Natural killer cell treated with Interleukin-12 subunit alpha and Interleukin-12 subunit beta and Interleukin-15 and Interleukin-18, amount 100 ng/mL, for 72 hours (primary cell): ENCODE measurements around the gene LAPTM4A. TPM values are rescaled to one million over a fixed set of nuclear protein-coding genes. Genes with fewer than 3 reads are reported as not detected.

Source experiments
- ATAC-seq, 2 donors: fragments of 150-1000 bp; cut with Tn5 transposase in 1 of 2; sonication (Bioruptor Pico), chemical (Tn5 transposase) in 1 of 2; 2 replicates each; pipeline ENCODE4 v1.10.0; 2021
- DNase-seq: peaks from one replicate; pipeline ENCODE4 v3.0.0; 2022; ENCODE audit warnings: low spot score
- H3K27ac Mint-ChIP-seq, 2 donors: 1 replicate in 1 of 2; 2 replicates in 1 of 2; pipeline ENCODE4 v1.8.0; 2022; ENCODE audit warnings: mixed read lengths in 2 of 2, mild to moderate bottlenecking in 1 of 2, moderate library complexity in 1 of 2
- H3K27me3 Mint-ChIP-seq, 2 donors: 1 replicate in 1 of 2; 2 replicates in 1 of 2; pipeline ENCODE4 v1.8.0; 2022; ENCODE audit warnings: mixed read lengths in 2 of 2
- H3K36me3 Mint-ChIP-seq: one replicate; pipeline ENCODE4 v1.8.0; 2022; ENCODE audit warnings: mixed read lengths
- H3K4me1 Mint-ChIP-seq, 2 donors: 1 replicate in 1 of 2; 2 replicates in 1 of 2; pipeline ENCODE4 v1.8.0; 2022; ENCODE audit warnings: low read depth in 2 of 2, mixed read lengths in 2 of 2, mild to moderate bottlenecking in 1 of 2
- H3K4me3 Mint-ChIP-seq: one replicate; pipeline ENCODE4 v1.8.0; 2022; ENCODE audit warnings: mixed read lengths
- H3K9me3 Mint-ChIP-seq: 2 replicates; pipeline ENCODE4 v1.8.0; 2022; ENCODE audit warnings: mixed read lengths
- total RNA-seq, 2 donors: library from RNA; stranded (reverse); gene quantifications; one replicate each; pipeline ENCODE4 v1.2.3, GENCODE V29; 2022

The LAPTM4A gene
- total RNA-seq, 2 donors from 2014 or later = 13.2 to 37.2 TPM

DNA sequence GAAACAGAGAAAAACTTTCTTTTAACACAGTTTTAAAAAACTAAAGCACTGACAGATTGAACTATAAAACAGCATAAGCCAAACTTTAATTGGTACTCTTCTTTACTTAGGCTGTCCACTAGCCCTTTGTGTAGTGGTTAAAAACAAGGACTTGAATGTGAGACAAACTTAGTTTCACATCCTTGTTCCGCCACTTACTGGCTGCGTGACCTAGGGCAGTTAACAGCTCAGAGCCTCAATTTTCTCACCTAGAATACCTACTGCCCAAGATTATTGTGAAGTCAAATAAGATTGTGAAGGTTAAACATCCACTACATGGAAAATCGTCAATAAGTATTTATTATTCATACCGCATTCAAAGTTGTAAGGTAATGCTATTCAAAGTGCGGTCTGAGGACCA is 63.5 kb downstream of the LAPTM4A start:
- peaks cover 19 to 32% of the 10 kb centered on the region in 2 donors for H3K4me1 Mint-ChIP-seq
- H3K4me3 Mint-ChIP-seq = peak overlapping the region; percentile 95
- DNase-seq = no peak
- ATAC-seq = no peak
- no peaks in the 10 kb centered on the region for H3K9me3 Mint-ChIP-seq
- no peak overlapping the region for H3K27ac Mint-ChIP-seq
- peaks cover 11% of the 10 kb centered on the region for H3K36me3 Mint-ChIP-seq
- H3K27me3 Mint-ChIP-seq = peaks cover 7 to 10% of the 10 kb centered on the region in 2 donors

Other genes starting within 250 kb of the LAPTM4A start
- 10 to 100 TPM; 14.8 to 17.8 TPM for gene TTC32, start 149.6 kb downstream of the LAPTM4A start, total RNA-seq
- gene WDR35, start 61.5 kb downstream of the LAPTM4A start, total RNA-seq = 10 to 100 TPM in 1 of 2 donors, 1 to 10 TPM in 1; 6.4 to 13.6 TPM
- not detected for gene MATN3, start 39.0 kb downstream of the LAPTM4A start, total RNA-seq
- not detected for gene SDC1, start 173.5 kb upstream of the LAPTM4A start, total RNA-seq